Epidermal melanocyte (primary cell): Measurements from ENCODE around the gene IPCEF1.
A peak's percentile ranks its signal among the peaks of the same experiment; 100 is the strongest.

ENCODE experiments used
- DNase-seq: peaks from one replicate; pipeline ENCODE4 v3.0.0; 2011; ENCODE audit warnings: low spot score; ENCODE audit not compliant: insufficient read length

The IPCEF1 gene

GRCh38 chr6:154166140-154166539, 190.5 kb downstream of the IPCEF1 start:
- DNase-seq, result no peak

DNA sequence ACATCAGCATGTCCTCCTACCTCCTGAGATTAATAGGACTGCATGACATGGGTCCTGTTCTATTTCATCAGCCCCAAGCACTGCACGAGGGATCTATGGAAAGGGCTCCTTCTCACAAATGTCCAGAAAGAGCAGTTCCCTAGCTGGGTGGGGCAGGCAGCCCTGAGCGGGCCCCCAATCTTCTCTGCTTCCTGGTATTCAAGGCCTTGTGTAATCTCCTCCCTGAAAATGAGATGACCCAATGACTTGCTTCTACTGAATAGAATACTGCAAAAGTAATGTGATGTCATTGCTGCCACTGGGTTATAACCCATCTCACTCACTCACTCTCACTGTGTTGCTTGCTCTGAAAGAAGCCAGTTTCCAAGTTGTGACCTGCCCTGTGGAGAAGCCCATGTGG, 191.1 kb downstream of the IPCEF1 start:
- DNase-seq, result no peak

GRCh38 chr6:154164397-154164796, 192.2 kb downstream of the IPCEF1 start:
- no peak for DNase-seq

- no peak for DNase-seq
These were observed 194.9 kb downstream of the IPCEF1 start for GRCh38 chr6:154161689-154162088.

DNA sequence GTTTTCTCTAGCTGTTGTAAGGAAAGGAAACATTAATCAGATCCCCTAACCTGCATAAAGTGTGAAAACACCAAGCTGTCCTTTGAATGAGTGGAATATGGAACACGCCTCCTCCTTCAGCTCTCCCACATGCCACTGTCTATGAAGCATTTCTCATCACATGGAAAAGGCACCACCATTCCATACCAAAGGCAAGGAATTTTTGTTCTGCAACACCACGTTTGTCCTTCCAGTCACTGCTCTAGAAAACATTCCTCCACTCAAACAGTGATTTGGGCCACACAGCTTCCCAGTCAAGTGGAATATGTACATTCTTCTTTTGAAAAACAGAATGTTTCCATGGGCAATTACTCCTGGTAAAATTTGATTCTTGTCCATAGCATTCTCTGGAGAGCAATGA, 197.5 kb downstream of the IPCEF1 start:
- DNase-seq, result no peak

- no peak for DNase-seq
These were observed 198.9 kb downstream of the IPCEF1 start for GRCh38 chr6:154157706-154158105.

GRCh38 chr6:154157082-154157481, 199.5 kb downstream of the IPCEF1 start:
- no peak for DNase-seq

GRCh38 chr6:154156135-154156896, 200.3 kb downstream of the IPCEF1 start:
- DNase-seq, result no peak

DNA sequence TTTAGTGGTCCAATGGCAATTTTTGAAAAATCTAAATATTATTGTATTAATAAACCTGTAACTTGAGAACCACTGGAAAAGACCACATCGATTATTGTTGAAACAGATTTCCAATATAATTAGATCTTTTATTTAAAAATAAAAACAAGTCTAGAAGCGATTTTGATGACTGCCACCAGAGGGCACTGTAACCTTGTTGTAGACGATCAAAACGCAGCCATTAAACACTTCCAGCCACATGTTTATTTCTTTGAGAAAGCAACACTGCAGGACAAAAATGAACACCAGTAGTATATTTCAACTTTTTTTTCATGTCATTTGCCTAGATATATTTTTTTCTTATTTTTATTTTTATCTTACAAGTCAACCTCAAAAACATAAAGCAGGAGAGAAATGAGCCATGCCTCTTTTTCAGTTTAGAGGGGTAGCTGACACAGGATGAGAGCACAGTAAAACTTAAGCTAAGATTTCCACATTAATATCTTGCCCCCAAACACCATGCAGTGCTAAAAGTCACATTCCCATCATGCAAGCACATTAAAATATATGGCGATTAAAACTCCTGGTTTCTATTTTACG, 202.1 kb downstream of the IPCEF1 start:
- no peak for DNase-seq

GRCh38 chr6:154143753-154144152, 212.8 kb downstream of the IPCEF1 start:
- DNase-seq, result no peak

DNA sequence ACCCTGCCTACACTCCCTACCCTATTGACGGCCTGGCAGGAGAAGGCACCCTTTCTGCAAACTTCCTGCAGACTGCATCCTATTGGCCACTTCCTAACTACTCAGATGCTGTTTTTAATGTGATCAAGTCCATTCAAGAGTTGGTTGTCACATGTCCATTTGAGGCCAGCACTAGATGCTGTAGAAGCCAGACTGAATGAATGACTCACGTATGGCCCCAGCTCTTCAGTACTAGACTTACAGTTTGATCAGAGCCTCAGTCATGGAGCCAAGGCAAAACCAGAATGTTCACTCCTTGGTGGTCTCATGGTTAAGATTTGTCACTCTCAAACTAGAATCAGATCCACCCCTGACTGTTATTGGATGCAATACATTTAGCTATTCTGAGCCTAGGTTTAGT, 215.9 kb downstream of the IPCEF1 start:
- DNase-seq, result no peak

DNA sequence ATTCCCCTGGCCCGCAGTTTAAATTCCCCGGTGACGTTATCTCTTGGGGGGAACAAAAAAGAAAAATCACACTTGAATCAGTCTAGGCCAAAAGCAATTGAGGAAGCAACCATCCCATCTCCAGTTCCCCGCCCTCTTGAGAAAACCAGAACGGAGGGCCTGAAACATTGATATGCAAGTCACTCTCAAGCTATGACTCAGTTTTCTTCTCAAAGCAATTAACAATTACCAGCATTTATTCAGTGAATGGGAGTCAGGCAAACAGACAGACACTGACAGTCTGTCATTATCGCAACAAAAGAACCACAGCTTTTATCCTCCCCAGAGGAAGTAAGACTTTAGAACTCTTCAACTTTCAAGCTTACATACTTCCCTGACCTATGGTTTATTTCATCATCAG, 216.7 kb downstream of the IPCEF1 start:
- no peak for DNase-seq

DNA sequence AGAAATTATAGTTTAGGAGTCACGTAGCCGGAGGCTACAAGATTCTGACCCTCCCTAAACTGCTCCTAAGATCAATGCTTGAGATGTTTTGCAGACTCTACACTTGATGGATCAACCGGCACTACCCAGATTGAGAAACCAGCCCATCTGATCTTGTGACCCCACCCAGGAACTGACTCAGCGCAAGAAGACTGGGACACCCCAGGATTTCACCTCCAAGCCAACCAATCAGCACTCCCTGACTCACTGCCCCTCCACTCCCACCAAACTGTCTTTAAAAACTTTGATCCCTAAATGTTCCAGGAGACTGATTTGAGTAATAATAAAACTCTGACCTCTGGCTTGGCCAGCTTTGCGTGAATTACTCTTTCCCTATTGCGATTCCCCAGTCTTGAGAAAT, 217.8 kb downstream of the IPCEF1 start:
- DNase-seq, result no peak

DNA sequence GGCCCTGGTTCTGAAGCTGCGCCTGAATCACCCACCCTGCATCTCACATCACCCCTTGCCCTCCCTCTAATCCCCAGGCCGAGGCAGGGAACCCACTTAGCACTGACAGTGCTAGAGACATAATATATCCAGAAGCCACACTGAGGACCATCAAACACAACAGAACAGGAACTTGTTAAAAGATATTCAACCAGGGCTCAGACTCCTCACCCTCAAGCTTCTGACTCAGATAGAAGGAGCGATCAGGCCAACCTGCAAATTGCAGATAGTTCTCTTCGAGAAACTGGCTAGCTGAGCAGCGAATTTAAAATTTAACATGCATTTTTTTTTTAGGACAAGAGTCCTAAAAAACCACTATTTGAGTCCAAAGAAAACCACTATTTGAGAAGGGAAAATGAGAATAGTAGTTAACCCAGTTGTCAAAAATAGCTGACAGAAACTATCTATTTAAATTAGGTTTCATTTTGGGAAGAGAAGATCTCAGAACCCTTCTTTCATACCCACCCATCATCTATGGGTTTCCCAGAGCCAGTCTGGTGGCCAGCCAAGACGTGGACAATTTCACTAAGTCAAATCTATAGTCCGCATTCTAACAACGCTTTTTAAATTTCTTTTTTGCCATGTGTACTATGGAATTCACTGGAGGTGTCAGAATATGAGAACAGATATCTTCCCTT, 222.0 kb downstream of the IPCEF1 start:
- no peak for DNase-seq

- DNase-seq, result no peak
These were observed 228.9 kb downstream of the IPCEF1 start for GRCh38 chr6:154127657-154128056.

DNA sequence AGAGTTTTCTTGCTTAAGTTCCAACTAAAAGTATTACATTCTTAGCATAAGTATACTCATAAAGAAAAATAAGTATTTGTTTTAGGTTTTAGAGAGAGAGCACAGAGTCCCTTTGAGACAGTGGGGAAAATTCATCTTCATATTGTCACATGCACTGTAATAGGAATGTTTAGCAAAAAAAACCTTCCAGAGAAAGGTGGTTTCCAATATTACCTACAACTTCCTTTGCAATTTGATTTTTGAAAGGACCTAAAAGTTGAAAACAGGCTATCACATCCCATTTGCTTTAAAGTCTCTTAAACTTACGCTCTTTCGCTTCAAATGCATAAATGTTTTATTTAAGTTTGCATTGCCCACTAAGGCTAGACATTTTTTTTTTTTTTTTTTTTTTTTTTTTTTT, 231.2 kb downstream of the IPCEF1 start:
- DNase-seq, result no peak

GRCh38 chr6:154123155-154123956, 233.2 kb downstream of the IPCEF1 start:
- peak; percentile 19 for DNase-seq

DNA sequence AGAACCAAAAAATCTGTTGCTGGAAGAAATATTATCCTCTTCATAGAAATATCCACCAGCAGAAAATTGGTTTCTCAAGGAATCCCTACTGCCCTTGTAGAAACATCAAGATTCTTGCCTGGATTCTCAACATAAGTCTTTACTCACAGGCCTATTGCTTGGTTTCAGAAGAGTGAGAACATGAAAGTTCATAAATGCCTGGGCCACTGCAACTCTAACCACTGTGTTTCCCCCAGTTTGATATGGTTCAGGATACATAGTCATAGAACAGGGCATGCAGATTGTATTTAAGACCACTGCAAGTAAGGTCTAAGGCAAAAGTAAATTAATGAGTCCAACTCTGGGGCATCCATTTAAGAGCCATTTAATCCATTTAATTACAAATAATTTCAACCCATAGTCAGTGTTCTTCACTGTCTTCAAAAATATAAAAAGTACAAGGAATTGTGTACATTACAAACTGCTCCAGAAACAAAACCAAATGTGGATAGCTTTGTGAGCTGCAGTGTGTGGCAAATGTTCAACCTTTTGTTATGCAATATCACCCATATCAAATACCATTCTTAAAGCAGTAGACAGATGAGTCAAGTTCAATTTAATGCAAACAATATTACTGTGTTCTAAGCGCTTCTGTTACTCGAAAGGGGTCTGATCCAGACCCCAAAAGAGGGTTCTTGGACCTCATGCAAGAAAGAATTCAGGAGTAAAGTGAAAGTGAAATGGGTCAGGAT, 234.2 kb downstream of the IPCEF1 start:
- no peak for DNase-seq

- no peak for DNase-seq
These were observed 239.1 kb downstream of the IPCEF1 start for GRCh38 chr6:154117485-154117884.

DNA sequence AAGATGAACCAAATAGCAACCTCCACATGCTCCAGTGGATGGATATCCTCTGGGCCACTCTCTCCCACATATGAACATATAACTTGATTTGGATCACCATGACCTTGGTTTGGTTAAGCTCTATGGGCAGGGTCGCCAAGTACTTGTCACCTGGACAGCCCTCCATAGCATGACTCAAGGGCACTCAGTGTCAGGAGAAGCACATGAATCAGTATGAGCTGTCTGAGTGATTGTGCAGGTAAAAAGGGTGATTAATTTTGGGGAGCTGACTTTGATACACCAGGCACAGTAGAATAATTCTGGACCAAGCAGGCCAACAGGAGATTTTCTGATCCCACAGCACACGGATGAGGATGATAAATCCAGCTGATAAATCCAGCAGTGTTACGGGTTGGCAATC, 243.2 kb downstream of the IPCEF1 start:
- no peak for DNase-seq

- DNase-seq, result no peak
These were observed 244.3 kb downstream of the IPCEF1 start for GRCh38 chr6:154112181-154112809.
